ENCODE data around the gene EIF2D.
"Not testable (repeated sequence)": the region's sequence is repeated elsewhere in the genome, so short reads cannot be mapped to it uniquely, and the experiment has no call there.

EIF2D gene

GRCh38 chr1:206586501-206587445 lies 25.5 kb downstream of the EIF2D start:
- DNase-seq (ENCODE audit: low read depth): no peak

- DNase-seq (ENCODE audit: low read depth): no peak
These were observed 27.6 kb downstream of the EIF2D start for GRCh38 chr1:206584683-206585082.

GRCh38 chr1:206583707-206584648 lies 28.3 kb downstream of the EIF2D start:
- no peak for DNase-seq (ENCODE audit: low read depth)

GRCh38 chr1:206582971-206583706 lies 29.1 kb downstream of the EIF2D start:
- no peak for DNase-seq (ENCODE audit: low read depth)

GRCh38 chr1:206582537-206582936 lies 29.7 kb downstream of the EIF2D start:
- DNase-seq (ENCODE audit: low read depth): no peak

GRCh38 chr1:206581571-206581981 lies 30.7 kb downstream of the EIF2D start:
- no peak for DNase-seq (ENCODE audit: low read depth)

- DNase-seq (ENCODE audit: low read depth): not testable (repeated sequence)
These were observed 31.2 kb downstream of the EIF2D start for GRCh38 chr1:206581114-206581497.

- no peak for DNase-seq (ENCODE audit: low read depth)
These were observed 31.7 kb downstream of the EIF2D start for GRCh38 chr1:206580438-206581113.

GRCh38 chr1:206579747-206580437 lies 32.4 kb downstream of the EIF2D start:
- DNase-seq (ENCODE audit: low read depth): peak; percentile 54

- no peak for DNase-seq (ENCODE audit: low read depth)
These were observed 33.3 kb downstream of the EIF2D start for GRCh38 chr1:206578978-206579374.

- DNase-seq (ENCODE audit: low read depth): no peak
These were observed 33.9 kb downstream of the EIF2D start for GRCh38 chr1:206578068-206578977.

- DNase-seq (ENCODE audit: low read depth): no peak
These were observed 34.6 kb downstream of the EIF2D start for GRCh38 chr1:206577626-206578025.

- no peak for DNase-seq (ENCODE audit: low read depth)
These were observed 36.1 kb downstream of the EIF2D start for GRCh38 chr1:206575894-206576737.

- peak; percentile 49 for DNase-seq (ENCODE audit: low read depth)
These were observed 36.9 kb downstream of the EIF2D start for GRCh38 chr1:206575165-206575893.

GRCh38 chr1:206573762-206574161 lies 38.5 kb downstream of the EIF2D start:
- no peak for DNase-seq (ENCODE audit: low read depth)

GRCh38 chr1:206573319-206573718 lies 38.9 kb downstream of the EIF2D start:
- DNase-seq (ENCODE audit: low read depth): no peak

GRCh38 chr1:206572835-206573234 lies 39.4 kb downstream of the EIF2D start:
- no peak for DNase-seq (ENCODE audit: low read depth)

- no peak for DNase-seq (ENCODE audit: low read depth)
These were observed 41.7 kb downstream of the EIF2D start for GRCh38 chr1:206570529-206570928.

All from stromal cell of bone marrow (primary cell).